ENCODE measurements around the gene CACNA2D1.

GRCh38 chr7:82358923-82359322, 84.7 kb downstream of the CACNA2D1 start:
- TF ChIP-seq REST (IDR thresholded peaks at IDR 0.05; ENCODE audit: insufficient read depth in 1 of 2, low read depth in 2 of 2, low read length in 1 of 2) (no peak), CTCF (IDR thresholded peaks at IDR 0.05) (no peak), POLR2AphosphoS5 (IDR thresholded peaks at IDR 0.05; ENCODE audit: low read depth, low read length) (no peak), TCF7L2 (IDR thresholded peaks at IDR 0.05; ENCODE audit: low read depth, low read length) (no peak), SIN3A (IDR thresholded peaks at IDR 0.05; ENCODE audit: borderline replicate concordance, insufficient read depth, low read depth, low read length) (no peak)
